Measurements from ENCODE around the gene SKI.

DNA sequence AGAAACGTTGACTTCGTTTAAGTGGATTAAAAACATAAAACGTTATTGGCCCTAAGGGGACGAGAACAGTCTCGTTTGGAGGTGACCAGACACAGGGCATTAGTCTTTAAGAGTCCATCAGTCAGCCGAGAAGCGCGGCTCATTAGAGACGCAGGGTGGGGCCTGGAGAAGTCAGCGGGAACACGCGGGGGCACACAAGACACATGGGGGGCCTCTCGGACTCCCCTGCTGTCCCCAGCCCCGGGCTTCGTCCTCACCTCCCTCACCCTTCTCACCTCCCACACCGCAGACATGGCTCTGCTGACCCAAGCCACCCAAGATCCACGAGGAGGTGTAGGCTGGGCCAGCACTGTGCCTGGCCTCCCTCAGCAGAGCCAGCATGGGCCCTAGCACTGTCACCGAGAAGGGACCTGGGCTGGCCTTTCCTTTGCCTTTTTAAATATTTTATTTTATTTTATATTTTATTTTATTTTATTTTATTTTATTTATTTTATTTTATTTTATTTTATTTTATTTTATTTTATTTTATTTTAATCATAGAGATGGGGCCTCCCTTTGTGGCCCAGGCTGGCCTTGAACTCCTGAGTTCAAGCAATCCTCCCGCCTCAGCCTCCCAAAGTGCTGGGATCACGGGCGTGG is 114.4 kb downstream of the SKI start:
- TF ChIP-seq, protein P1, sequence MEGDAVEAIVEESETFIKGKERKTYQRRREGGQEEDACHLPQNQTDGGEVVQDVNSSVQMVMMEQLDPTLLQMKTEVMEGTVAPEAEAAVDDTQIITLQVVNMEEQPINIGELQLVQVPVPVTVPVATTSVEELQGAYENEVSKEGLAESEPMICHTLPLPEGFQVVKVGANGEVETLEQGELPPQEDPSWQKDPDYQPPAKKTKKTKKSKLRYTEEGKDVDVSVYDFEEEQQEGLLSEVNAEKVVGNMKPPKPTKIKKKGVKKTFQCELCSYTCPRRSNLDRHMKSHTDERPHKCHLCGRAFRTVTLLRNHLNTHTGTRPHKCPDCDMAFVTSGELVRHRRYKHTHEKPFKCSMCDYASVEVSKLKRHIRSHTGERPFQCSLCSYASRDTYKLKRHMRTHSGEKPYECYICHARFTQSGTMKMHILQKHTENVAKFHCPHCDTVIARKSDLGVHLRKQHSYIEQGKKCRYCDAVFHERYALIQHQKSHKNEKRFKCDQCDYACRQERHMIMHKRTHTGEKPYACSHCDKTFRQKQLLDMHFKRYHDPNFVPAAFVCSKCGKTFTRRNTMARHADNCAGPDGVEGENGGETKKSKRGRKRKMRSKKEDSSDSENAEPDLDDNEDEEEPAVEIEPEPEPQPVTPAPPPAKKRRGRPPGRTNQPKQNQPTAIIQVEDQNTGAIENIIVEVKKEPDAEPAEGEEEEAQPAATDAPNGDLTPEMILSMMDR (conservative IDR thresholded peaks at IDR 0.05; ENCODE audit: low read depth, low read length), result no peak
- TF ChIP-seq EZH2 (IDR thresholded peaks at IDR 0.05; ENCODE audit: low read length, unreplicated experiment), result no peak
- no peak for TF ChIP-seq EZH2phosphoT487 (IDR thresholded peaks at IDR 0.05; ENCODE audit: borderline replicate concordance, low read length)
